ENCODE results near the gene LHFPL2.

LHFPL2 gene

DNA sequence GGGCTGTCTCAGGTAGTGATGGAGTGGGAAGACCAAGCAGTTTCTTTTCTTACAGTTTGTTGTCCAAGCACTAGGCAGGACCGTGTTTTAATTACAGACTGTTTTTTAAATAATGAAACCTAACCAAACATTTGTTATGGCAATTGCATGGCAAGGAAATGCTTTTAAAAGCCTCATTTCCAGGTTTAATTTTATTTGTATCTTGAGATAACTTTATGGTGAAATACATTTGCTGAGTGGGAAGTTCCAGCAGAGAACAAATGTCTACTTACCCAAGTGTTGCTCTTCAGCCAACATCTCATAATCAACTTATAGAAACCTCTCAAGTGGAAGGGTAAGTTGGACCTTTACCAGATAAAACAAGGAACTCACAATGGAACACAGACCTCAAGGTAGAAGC, 11.8 kb upstream of the LHFPL2 start:
- DNase-seq (ENCODE audit: extremely low read depth, low read depth), result no peak
- TF ChIP-seq, protein P1, sequence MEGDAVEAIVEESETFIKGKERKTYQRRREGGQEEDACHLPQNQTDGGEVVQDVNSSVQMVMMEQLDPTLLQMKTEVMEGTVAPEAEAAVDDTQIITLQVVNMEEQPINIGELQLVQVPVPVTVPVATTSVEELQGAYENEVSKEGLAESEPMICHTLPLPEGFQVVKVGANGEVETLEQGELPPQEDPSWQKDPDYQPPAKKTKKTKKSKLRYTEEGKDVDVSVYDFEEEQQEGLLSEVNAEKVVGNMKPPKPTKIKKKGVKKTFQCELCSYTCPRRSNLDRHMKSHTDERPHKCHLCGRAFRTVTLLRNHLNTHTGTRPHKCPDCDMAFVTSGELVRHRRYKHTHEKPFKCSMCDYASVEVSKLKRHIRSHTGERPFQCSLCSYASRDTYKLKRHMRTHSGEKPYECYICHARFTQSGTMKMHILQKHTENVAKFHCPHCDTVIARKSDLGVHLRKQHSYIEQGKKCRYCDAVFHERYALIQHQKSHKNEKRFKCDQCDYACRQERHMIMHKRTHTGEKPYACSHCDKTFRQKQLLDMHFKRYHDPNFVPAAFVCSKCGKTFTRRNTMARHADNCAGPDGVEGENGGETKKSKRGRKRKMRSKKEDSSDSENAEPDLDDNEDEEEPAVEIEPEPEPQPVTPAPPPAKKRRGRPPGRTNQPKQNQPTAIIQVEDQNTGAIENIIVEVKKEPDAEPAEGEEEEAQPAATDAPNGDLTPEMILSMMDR (IDR thresholded peaks at IDR 0.05; ENCODE audit: low read depth, low read length), result no peak

DNA sequence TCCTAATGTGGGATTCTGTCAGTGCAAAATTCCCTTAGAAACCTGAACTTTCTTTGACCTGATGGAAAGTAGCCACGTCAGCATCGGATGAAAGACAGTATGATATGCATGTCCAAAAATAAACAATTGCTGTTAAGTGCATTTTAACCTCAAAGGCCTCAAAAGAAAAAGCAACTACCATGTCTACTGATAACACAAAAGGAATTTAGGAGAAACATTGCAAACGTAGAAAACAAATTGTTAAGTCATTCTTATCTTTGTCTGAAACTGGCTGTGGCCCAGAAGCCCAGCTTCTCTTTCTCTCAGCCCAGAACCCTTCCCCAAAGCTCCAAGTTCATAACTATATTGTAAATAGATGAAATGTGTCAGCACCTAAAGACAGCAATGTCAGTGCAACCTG, 11.1 kb upstream of the LHFPL2 start:
- no peak for DNase-seq (ENCODE audit: extremely low read depth, low read depth)
- TF ChIP-seq, protein P1 (IDR thresholded peaks at IDR 0.05; ENCODE audit: low read depth, low read length), result no peak

DNA sequence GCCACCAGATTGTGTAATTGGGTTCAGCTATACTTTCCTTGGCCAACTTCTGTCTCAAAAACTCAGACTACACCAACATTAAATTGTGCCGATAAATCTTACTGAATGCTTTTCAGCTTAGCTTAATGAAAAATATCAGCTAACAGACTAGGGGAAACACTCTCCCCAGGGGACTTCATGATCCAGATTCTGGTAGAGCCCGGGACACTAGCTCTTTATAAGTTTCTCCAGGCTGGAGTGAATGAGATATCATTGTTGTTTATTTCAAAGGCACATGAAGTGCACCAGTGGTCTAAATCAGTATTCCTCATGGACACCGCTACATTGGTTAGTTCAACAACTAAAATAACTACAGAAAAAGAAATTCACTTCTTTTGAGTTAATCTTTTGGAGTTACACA, 10.5 kb upstream of the LHFPL2 start:
- no peak for DNase-seq (ENCODE audit: extremely low read depth, low read depth)
- TF ChIP-seq, protein P1 (IDR thresholded peaks at IDR 0.05; ENCODE audit: low read depth, low read length), result no peak

DNA sequence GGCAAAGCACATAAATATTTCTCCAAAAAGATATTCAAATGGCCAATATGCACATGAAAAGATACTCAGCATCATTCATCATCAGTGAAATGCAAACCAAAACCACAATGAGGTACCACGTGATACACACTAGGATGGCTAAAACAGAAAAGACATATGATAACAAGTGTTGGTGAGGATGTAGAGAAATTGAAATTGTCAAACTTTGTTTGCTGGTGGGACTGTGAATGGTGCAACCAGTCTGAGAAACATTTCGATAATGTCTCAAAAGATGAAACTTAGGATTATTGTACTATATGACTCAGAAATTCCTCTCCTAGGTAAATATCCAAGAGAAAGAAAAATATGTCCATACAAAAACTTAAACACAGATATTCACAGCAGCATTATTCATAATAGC, 8.6 kb upstream of the LHFPL2 start:
- no peak for DNase-seq (ENCODE audit: extremely low read depth, low read depth)
- TF ChIP-seq, protein P1 (IDR thresholded peaks at IDR 0.05; ENCODE audit: low read depth, low read length), result no peak

DNA sequence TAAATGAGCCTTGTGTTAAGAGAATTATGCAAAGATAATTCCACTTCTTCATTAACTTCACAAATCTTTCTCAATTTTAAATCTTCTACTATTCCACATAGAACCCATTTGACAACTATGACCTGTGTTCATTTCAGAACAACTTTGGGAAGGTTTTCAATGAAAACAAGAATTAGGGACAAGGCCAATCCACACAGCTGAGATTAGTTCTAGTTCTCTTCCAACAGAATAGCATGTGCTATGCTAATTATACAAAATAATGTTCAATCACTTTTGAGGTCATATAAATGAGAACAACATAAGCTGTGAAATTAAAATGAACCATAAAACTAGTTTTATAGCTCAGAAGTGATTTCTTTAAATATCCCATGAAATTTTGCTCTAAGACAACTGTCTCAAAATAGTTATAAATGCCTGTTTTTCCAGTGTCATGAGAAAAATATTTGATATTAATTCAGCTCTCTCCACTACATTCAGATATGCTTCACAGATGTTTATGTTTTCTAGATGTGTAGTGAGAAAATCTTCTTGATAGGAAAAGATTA, 7.2 kb upstream of the LHFPL2 start:
- DNase-seq (ENCODE audit: extremely low read depth, low read depth), result no peak
- TF ChIP-seq, protein P1 (IDR thresholded peaks at IDR 0.05; ENCODE audit: low read depth, low read length), result no peak

DNA sequence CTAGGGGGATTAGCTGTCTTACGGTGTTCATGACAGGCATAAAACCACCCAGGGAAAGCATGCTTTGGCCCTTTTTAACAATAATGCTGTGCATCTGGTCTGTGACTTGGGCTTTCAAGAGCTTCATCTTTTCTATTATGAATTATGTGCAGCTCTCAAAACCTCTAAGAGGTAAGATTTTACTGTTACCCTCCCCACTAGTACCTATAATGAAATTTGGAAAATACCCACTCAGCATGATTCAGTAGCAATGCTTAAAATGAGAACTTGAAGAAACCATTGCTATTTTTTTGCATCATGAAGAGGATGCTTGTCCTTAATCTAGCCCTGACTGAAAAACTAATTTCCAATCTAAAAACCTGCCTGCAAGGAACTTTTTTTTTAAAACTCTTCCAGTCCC, 5.8 kb upstream of the LHFPL2 start:
- TF ChIP-seq, protein P1 (IDR thresholded peaks at IDR 0.05; ENCODE audit: low read depth, low read length), result no peak
- no peak for DNase-seq (ENCODE audit: extremely low read depth, low read depth)

DNA sequence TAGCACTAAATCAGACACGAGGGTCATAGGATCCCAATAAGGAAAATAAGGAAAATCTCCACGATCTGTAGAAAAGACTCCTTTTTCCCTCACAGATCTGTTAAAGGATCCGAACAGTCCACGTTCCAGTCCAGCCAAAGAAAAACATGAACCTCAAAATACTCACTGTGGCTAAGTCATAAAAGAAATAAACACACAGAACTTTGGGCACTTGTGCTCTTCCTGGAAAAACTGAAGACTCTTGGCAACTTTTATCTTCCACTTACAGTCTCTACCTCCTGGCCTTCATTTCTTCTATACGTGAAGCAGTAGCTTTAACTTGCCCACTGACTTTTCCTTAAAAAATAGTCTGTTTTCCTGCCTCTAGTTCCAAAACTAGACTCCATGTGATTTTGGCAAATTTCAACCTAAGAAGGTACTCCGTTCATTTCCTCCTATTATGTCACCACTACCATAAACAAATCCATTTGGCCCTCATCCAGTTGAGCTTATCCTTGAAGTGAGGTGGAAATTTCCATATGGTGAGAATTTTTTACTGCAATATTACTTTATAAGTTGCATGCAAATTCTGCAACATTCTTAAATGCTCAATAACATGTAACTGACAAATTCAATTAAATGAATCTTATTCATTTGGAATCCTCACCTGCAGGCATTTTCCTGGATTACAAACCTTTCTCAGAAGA, 5.3 kb upstream of the LHFPL2 start:
- TF ChIP-seq, protein P1 (IDR thresholded peaks at IDR 0.05; ENCODE audit: low read depth, low read length), result no peak
- DNase-seq (ENCODE audit: extremely low read depth, low read depth), result no peak
